ENCODE measurements around the gene TOLLIP. TPM values are rescaled to one million over a fixed set of nuclear protein-coding genes. Genes with fewer than 3 reads are reported as not detected.

TOLLIP gene
- total RNA-seq, 1 experiment from 2014 or later, result 78.3 TPM

GRCh38 chr11:1345737-1346513, 36.5 kb upstream of the TOLLIP start:
- Mint-ChIP-seq H3K9me3 (ENCODE audit: unreplicated experiment) (no peaks in the 10 kb centered on the region), H3K4me1 (ENCODE audit: low read depth, unreplicated experiment) (no peaks in the 10 kb centered on the region), H3K27ac (ENCODE audit: unreplicated experiment) (no peak overlapping the region), H3K36me3 (ENCODE audit: insufficient read depth, unreplicated experiment) (no peaks in the 10 kb centered on the region), H3K27me3 (ENCODE audit: insufficient read depth, unreplicated experiment) (peaks cover 2% of the 10 kb centered on the region), H3K4me3 (ENCODE audit: unreplicated experiment) (no peak overlapping the region)
- H3K36me3 ChIP-seq (ENCODE audit: control insufficient read depth, insufficient read depth, low read length), result no peaks in the 10 kb centered on the region
- intact Hi-C loops (cut with micrococcal nuclease; ENCODE audit: unreplicated experiment), result no loop called here
- ChIA-PET POLR2A (no interaction called here), CTCF (no interaction called here)
- BruUV-seq (replicated peaks), result no TSS peak
- H3K27me3 ChIP-seq (replicated peaks; ENCODE audit: control insufficient read depth, insufficient read depth, low read length), result no peaks in the 10 kb centered on the region
- no peaks in the 10 kb centered on the region for H3K4me1 ChIP-seq
- H3K9me3 ChIP-seq, result no peaks in the 10 kb centered on the region
- no peak overlapping the region for H3K4me3 ChIP-seq (ENCODE audit: low read depth, low read length)
- DNase-seq, result peak in 1 of 2 experiments; percentile 22
- no peak for TF ChIP-seq CTCF (IDR thresholded peaks at IDR 0.05; ENCODE audit: insufficient read depth in 1 of 2, low read depth in 1 of 2, low read length in 1 of 2, severe bottlenecking in 1 of 2, unreplicated experiment in 1 of 2)

- no peaks in the 10 kb centered on the region for H3K9me3 ChIP-seq
- Mint-ChIP-seq H3K4me3 (ENCODE audit: unreplicated experiment) (no peak overlapping the region), H3K27me3 (ENCODE audit: insufficient read depth, unreplicated experiment) (peaks cover 2% of the 10 kb centered on the region), H3K4me1 (ENCODE audit: low read depth, unreplicated experiment) (no peaks in the 10 kb centered on the region), H3K36me3 (ENCODE audit: insufficient read depth, unreplicated experiment) (no peaks in the 10 kb centered on the region), H3K9me3 (ENCODE audit: unreplicated experiment) (no peaks in the 10 kb centered on the region), H3K27ac (ENCODE audit: unreplicated experiment) (no peak overlapping the region)
- intact Hi-C loops (cut with micrococcal nuclease; ENCODE audit: unreplicated experiment), result no loop called here
- ChIA-PET POLR2A (no interaction called here), CTCF (no interaction called here)
- no peaks in the 10 kb centered on the region for H3K36me3 ChIP-seq (ENCODE audit: control insufficient read depth, insufficient read depth, low read length)
- no TSS peak for BruUV-seq (replicated peaks)
- H3K4me1 ChIP-seq, result no peaks in the 10 kb centered on the region
- H3K27me3 ChIP-seq (replicated peaks; ENCODE audit: control insufficient read depth, insufficient read depth, low read length), result no peaks in the 10 kb centered on the region
- DNase-seq, result peak in 1 of 2 experiments; percentile 16
- TF ChIP-seq CTCF (IDR thresholded peaks at IDR 0.05; ENCODE audit: insufficient read depth in 1 of 2, low read depth in 1 of 2, low read length in 1 of 2, severe bottlenecking in 1 of 2, unreplicated experiment in 1 of 2), result no peak
- H3K4me3 ChIP-seq (ENCODE audit: low read depth, low read length), result no peak overlapping the region
Measured at GRCh38 chr11:1344056-1344635, 34.7 kb upstream of the TOLLIP start.

GRCh38 chr11:1343391-1344055, 34.1 kb upstream of the TOLLIP start:
- POLR2A ChIA-PET, result no interaction called here
- Mint-ChIP-seq H3K4me1 (ENCODE audit: low read depth, unreplicated experiment) (no peaks in the 10 kb centered on the region), H3K36me3 (ENCODE audit: insufficient read depth, unreplicated experiment) (no peaks in the 10 kb centered on the region), H3K27me3 (ENCODE audit: insufficient read depth, unreplicated experiment) (peaks cover 2% of the 10 kb centered on the region), H3K9me3 (ENCODE audit: unreplicated experiment) (no peaks in the 10 kb centered on the region), H3K27ac (ENCODE audit: unreplicated experiment) (no peak overlapping the region), H3K4me3 (ENCODE audit: unreplicated experiment) (no peak overlapping the region)
- Histone ChIP-seq H3K36me3 (ENCODE audit: control insufficient read depth, insufficient read depth, low read length) (no peaks in the 10 kb centered on the region), H3K4me1 (no peaks in the 10 kb centered on the region), H3K4me3 (ENCODE audit: low read depth, low read length) (no peak overlapping the region), H3K9me3 (no peaks in the 10 kb centered on the region), H3K27me3 (replicated peaks; ENCODE audit: control insufficient read depth, insufficient read depth, low read length) (no peaks in the 10 kb centered on the region)
- peak in 1 of 2 experiments; percentile 15 for DNase-seq
- no TSS peak for BruUV-seq (replicated peaks)
- TF ChIP-seq CTCF (IDR thresholded peaks at IDR 0.05; ENCODE audit: insufficient read depth in 1 of 2, low read depth in 1 of 2, low read length in 1 of 2, severe bottlenecking in 1 of 2, unreplicated experiment in 1 of 2), result no peak
- CTCF ChIA-PET, result no interaction called here
- intact Hi-C loops (cut with micrococcal nuclease; ENCODE audit: unreplicated experiment), result no loop called here

All from Caco-2 (cell line).